HG03097 (cell line): ENCODE data around the gene UBE2Q2.

Source experiments
- ATAC-seq: cut with Tn5 transposase; IDR thresholded peaks from one replicate; pipeline ENCODE4 v1.9.1; 2021; ENCODE audit not compliant: unreplicated experiment, low FRiP score

The UBE2Q2 gene

DNA sequence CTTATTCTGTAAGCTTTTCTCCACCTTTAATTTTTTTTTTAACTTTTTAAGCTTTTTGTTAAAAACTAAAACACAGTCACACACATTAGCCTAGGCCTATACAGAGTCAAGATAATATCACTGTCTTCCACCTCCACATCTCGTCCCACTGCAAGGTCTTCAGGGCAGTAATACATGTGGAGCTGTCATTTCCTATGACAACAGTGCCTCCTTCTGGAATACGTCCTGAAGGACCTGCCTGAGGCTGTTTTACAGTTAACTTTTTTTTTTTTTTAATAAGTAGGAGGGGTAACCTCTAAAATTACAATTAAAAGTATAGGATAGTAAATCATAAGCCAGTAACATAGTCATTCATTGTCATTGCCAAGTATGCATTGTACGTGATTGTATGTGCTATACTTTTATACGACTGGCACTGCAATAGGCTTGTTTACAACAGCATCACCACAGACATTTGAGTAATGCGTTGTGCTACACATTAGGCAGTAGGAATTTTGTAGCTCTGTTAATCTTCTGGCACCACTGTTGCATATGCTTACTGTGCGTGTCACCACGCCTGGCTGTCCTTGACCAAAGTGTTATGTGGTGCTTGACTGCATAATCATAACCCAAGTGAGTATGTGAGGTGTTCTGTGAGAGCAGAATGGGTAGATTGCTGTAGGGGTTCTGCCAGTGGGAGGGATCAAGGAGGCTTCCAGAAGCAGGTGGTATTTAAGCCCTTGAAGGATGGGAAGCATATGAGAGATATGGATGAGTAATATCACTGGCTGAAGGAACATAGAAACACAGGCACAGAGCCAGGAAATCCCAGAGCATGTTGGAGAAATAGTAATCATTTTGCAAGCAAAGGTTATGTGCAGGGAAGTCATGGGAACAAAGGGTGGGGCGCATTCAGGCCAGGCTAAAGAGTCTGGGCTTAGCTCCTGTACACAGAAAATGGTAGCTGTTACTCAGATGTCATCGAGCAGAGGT, 78.8 kb downstream of the UBE2Q2 start:
- ATAC-seq, result no peak

GRCh38 chr15:75923756-75924155, 80.5 kb downstream of the UBE2Q2 start:
- ATAC-seq, result no peak

DNA sequence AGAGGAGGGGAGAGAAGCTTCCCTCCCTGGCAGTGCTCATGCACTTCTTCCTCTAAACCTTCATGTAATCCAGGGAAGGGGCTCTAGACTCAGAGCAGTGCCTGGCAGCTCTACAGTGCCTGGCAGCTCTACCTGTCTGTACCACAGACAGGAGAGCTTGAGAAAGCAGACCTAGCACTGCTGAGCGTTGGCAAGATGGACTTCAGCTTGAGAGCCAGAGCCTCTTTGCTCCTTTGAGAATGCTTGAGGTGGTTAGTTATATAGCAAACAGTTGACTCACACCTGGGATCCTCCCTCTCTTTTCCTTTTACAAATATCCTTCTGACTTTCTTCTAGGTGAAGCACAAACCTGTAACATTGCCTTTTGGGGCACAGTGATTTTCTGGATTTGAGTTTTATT, 81.3 kb downstream of the UBE2Q2 start:
- ATAC-seq, result no peak

GRCh38 chr15:75925440-75925839, 82.2 kb downstream of the UBE2Q2 start:
- ATAC-seq, result no peak

DNA sequence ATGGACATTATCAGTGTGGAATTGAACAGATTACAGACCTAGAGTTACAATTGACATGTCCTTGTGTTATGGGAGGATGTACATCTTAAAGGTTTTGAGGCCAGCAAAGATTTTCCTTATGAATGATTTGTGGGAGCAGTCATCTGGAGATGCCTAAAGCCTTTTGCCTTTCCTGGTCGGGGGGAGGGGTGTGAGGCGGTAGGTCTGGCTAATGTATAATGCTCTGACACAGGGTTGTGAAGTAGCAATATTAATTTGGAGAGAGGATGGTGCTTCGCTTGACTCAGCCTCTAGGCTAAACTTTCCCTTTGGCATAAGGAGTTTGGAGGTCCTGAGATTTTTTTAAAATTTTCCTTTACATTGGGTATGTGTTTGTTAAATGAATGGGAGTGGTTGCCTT, 83.7 kb downstream of the UBE2Q2 start:
- no peak for ATAC-seq

DNA sequence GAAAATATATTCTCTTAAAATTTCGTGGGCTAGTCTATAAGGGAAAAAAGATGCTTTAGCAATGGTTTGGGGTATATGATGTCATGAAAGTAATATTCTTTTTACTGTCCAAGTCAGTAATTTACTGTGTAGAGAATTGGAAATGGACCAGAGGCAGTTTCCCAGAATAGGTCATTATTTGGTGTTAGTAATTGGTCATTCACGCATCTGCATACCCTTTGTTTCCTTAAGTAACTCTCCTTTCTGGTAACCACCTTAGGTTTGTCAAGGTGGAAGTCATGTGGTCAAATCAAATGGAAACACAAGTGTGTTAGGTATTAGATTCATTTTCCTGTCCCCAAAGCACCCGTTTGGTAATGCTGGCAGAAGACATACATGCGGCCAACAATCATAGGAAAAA, 84.4 kb downstream of the UBE2Q2 start:
- ATAC-seq, result no peak

DNA sequence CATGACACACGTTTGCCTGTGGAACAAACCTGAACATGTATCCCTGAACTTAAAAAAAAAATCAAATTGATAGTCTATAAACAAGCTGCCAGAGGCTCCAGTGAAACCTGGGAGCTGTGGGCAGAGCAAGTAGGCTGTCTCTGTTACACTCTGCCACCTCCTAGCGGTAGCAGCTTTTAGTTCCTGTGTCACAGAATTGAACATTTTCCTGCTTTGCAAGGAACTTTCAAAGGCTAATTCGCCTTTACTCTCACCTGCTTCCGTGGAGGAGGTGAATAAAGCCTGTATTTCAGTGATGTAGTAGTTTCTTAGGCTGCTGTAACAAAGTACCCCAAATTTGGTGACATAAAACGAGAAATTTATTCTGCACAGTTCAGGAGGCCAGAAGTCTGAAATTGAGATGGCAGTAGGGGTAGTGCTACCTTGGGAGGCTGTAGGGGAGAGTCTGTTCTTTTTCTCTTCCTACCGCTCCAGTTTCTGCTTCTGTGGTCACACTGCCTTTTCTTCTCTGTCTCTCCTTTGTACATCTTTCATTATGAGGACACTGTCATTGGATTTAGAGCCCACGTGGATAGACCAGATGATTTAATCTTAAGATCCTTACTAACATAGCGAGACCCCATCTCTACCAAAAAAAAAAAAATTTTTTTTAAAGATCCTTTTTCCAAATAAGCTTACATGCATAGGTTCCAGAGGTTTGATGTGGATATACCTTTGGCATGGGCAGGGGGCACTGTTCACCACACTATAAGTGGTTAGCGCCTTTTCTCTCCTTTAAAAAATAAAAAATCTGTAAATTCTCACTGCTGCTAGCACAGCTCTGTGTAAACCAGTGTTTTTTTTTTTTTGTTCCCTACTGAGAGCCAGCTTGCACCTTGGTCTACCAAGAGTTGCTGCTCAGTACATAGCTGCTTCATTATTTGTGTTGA, 85.7 kb downstream of the UBE2Q2 start:
- ATAC-seq, result no peak

DNA sequence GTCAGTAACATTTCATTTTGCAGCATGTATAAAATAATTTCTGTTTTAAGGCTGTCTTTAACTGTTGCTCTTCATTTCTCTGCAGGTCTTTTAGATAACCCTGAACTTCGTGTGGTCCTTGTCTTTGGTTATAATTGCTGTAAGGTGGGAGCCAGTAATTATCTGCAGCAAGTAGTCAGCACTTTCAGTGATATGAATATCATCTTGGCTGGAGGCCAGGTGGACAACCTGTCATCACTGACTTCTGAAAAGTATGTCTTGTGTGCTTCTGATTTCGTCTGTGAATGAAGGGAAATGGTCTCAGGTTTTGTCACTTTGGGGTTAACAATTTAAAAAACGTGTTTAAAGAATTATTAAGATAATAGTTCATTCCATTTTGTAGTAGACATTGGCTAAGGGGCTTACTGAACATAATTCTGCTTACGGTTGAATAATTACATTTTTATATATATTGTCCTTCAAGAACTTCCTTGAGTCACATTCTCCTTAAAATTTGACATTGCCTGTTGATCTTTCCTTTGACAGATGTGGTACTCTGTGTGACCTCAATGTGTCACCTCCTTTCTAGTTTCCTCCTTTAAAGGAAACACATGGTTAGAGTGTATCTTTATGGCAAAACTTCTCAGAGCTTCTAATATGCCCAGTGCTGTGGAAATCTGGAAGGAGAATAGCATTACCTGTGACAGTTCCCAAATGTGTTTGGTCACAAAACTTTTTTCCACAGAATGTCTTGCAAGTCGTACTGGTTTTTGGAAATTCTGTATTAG, 86.7 kb downstream of the UBE2Q2 start:
- ATAC-seq, result no peak

DNA sequence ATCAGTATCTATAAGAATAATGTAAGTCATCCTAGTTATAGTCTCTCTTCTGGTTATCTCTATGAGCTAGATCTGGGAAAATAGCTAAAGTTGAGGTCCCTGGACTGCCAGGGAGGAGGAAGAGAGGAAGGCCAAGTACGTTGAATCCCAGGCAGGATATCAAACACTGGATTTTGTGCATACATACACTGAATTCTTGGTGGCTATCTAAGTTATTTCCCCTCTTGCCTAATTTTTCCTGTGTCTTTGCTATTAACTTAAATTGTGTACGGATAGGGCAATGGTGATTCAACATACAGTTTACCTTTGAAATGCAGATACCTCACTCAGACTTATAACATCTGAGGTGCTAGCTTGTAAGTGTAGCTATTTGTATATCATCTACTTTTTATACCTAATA, 87.6 kb downstream of the UBE2Q2 start:
- no peak for ATAC-seq

DNA sequence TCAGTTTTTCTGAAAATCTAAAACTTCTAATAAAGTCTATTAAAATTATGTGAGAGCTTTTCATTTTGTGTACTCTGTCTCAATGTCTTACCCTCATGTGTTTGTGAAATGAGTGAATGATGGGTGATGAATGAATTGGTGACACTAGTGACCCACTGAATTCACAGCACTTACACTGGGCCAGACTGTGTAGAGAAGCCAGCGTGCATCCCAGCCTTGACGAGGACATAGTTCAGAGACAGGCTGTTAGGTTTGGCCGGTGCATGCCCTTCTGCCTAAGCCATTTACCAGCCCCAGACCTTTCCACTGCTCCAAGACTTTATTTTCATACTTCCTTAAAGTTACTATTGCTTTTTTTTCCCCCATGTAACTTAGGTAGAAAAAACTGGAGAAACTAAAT, 99.2 kb downstream of the UBE2Q2 start:
- ATAC-seq, result no peak

DNA sequence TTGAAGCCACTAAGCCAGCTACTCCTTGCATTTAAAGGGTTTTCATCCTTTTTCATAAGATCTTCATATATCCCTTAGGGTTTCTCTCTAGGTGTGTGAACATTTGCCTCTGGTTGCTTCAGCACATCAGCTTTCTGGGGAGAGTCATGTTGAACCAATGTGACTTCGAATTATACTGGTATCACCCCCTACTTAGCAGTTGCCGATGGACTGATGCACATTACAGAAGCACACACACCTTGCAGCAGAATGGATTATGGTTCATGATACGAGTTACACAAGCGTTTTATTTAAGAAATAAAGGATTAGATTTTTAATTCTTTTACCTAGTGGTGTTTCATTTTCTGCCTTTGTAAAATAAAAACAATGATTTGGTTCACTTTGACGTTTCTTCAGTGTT, 100.0 kb downstream of the UBE2Q2 start:
- ATAC-seq, result no peak

GRCh38 chr15:75943713-75944215, 100.5 kb downstream of the UBE2Q2 start:
- ATAC-seq, result no peak

DNA sequence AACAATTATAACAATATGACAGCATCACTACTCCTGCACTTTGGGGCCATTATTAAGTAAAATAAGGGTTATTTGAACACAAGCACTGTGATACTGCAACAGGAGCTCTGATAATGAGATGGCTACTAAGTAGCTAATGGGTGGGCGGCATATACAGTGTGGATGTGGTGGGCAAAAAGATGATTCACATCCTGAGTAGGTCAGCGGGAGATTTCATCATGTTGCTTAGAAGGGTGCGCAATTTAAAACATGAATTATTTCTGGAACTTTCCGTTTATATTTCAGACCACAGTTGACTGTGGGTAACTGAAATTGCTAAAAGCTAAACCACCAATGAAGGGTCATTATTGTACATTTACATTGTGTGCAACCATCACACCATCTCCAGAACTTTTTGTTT, 102.7 kb downstream of the UBE2Q2 start:
- ATAC-seq, result no peak

- no peak for ATAC-seq
These were observed 103.8 kb downstream of the UBE2Q2 start for GRCh38 chr15:75947092-75947491.

GRCh38 chr15:75948761-75949296, 105.6 kb downstream of the UBE2Q2 start:
- ATAC-seq, result no peak
